MCF 10A (cell line): ENCODE measurements around the gene LANCL3. TPM values are rescaled to one million over a fixed set of nuclear protein-coding genes. Genes with fewer than 3 reads are reported as not detected.

Source experiments
- BruUV-seq: library from RNA; stranded (reverse); fragments of 400-500 nt; replicated peaks from 2 replicates; lab custom pipeline; 2021; lab: Mats Ljungman, UMichigan
- CTCF ChIA-PET: fragments of 300-600 bp; sonication (Branson Sonifier 250); formaldehyde crosslinking; extraction: SDS; loops from one replicate; lab custom pipeline; 2021; ENCODE audit warnings: antibody characterized with exemption, inconsistent platforms; lab: Yijun Ruan, JAX
- POLR2A ChIA-PET: fragments of 300-600, 350-650 bp; sonication (Branson Sonifier 250); formaldehyde crosslinking; extraction: SDS; loops from one replicate; lab custom pipeline; 2020; ENCODE audit warnings: antibody characterized with exemption, inconsistent platforms; lab: Yijun Ruan, JAX
- DNase-seq: peaks from one replicate; pipeline ENCODE4 v3.0.0-alpha.2; 2018; ENCODE audit not compliant: unreplicated experiment
- H3K27ac Mint-ChIP-seq: one replicate; pipeline ENCODE4 v1.8.0; 2022; ENCODE audit warnings: mild to moderate bottlenecking, low read depth, mixed read lengths; ENCODE audit not compliant: unreplicated experiment
- H3K27me3 Mint-ChIP-seq: one replicate; pipeline ENCODE4 v1.8.0; 2022; ENCODE audit warnings: mixed read lengths; ENCODE audit not compliant: insufficient read depth, unreplicated experiment
- H3K36me3 Mint-ChIP-seq: one replicate; pipeline ENCODE4 v1.8.0; 2022; ENCODE audit warnings: mild to moderate bottlenecking, moderate library complexity, mixed read lengths; ENCODE audit not compliant: insufficient read depth, unreplicated experiment
- H3K4me1 Mint-ChIP-seq: one replicate; pipeline ENCODE4 v1.8.0; 2022; ENCODE audit warnings: mixed read lengths; ENCODE audit not compliant: insufficient read depth, unreplicated experiment
- H3K4me3 Mint-ChIP-seq: one replicate; pipeline ENCODE4 v1.8.0; 2022; ENCODE audit warnings: mild to moderate bottlenecking, moderate library complexity, mixed read lengths; ENCODE audit not compliant: unreplicated experiment
- H3K9me3 Mint-ChIP-seq: one replicate; pipeline ENCODE4 v1.8.0; 2022; ENCODE audit warnings: mixed read lengths; ENCODE audit not compliant: unreplicated experiment
- CTCF ChIP-seq: fragments of 200-600 bp; IDR thresholded peaks from one replicate; pipeline ENCODE4 v1.8.0; 2022; ENCODE audit warnings: antibody characterized with exemption, mild to moderate bottlenecking; ENCODE audit not compliant: unreplicated experiment
- intact Hi-C: fragments of 100-400 bp; cut with micrococcal nuclease; formaldehyde crosslinking; loops from 2 replicates; pipeline ENCODE4 v1.14.1; 2022
- total RNA-seq: library from RNA; stranded (reverse); gene quantifications from 2 replicates; pipeline ENCODE4 v1.2.3, GENCODE V29; 2022

Gene LANCL3
- total RNA-seq, 1 experiment from 2014 or later, result 0.54 TPM

GRCh38 chrX:37652589-37653231, 81.2 kb downstream of the LANCL3 start:
- ChIA-PET CTCF (interaction anchor here (0.6 kb wide), 1 partner anchor 11 kb away, joined by 3 read pairs; no protein-coding TSS in a partner anchor), POLR2A (interaction anchor here (1.2 kb wide), 1 partner anchor 14 kb away, joined by 5 read pairs; no protein-coding TSS in a partner anchor)
- DNase-seq, result no peak
- H3K9me3 Mint-ChIP-seq, result no peaks in the 10 kb centered on the region
- intact Hi-C loops, result no loop called here
- no peak for TF ChIP-seq CTCF
- H3K4me3 Mint-ChIP-seq, result no peak overlapping the region
- no TSS peak for BruUV-seq
- H3K27ac Mint-ChIP-seq, result no peak overlapping the region
- H3K27me3 Mint-ChIP-seq, result peaks cover 37% of the 10 kb centered on the region
- no peaks in the 10 kb centered on the region for H3K4me1 Mint-ChIP-seq
- H3K36me3 Mint-ChIP-seq, result no peaks in the 10 kb centered on the region

GRCh38 chrX:37653397-37654085, 82.1 kb downstream of the LANCL3 start:
- no peak overlapping the region for H3K4me3 Mint-ChIP-seq
- H3K36me3 Mint-ChIP-seq, result no peaks in the 10 kb centered on the region
- CTCF ChIA-PET, result interaction anchor here (0.7 kb wide), 2 partner anchors 29 to 275 kb away, joined by 3 read pairs; no protein-coding TSS in a partner anchor
- peaks cover 37% of the 10 kb centered on the region for H3K27me3 Mint-ChIP-seq
- no peaks in the 10 kb centered on the region for H3K9me3 Mint-ChIP-seq
- no TSS peak for BruUV-seq
- H3K4me1 Mint-ChIP-seq, result no peaks in the 10 kb centered on the region
- TF ChIP-seq CTCF, result no peak
- DNase-seq, result no peak
- H3K27ac Mint-ChIP-seq, result no peak overlapping the region
- intact Hi-C loops, result no loop called here
- POLR2A ChIA-PET, result no interaction called here

GRCh38 chrX:37658343-37659030, 87.0 kb downstream of the LANCL3 start:
- CTCF ChIA-PET, result interaction anchor here (0.6 kb wide), 1 partner anchor 62 kb away, joined by 3 read pairs; no protein-coding TSS in a partner anchor
- no peaks in the 10 kb centered on the region for H3K36me3 Mint-ChIP-seq
- no peak for TF ChIP-seq CTCF
- H3K4me1 Mint-ChIP-seq, result no peaks in the 10 kb centered on the region
- H3K27ac Mint-ChIP-seq, result no peak overlapping the region
- H3K27me3 Mint-ChIP-seq, result peaks cover 38% of the 10 kb centered on the region
- H3K9me3 Mint-ChIP-seq, result no peaks in the 10 kb centered on the region
- POLR2A ChIA-PET, result no interaction called here
- BruUV-seq, result no TSS peak
- H3K4me3 Mint-ChIP-seq, result no peak overlapping the region
- intact Hi-C loops, result no loop called here
- no peak for DNase-seq

- intact Hi-C loops, result no loop called here
- Mint-ChIP-seq H3K4me1 (no peaks in the 10 kb centered on the region), H3K27ac (no peak overlapping the region), H3K36me3 (no peaks in the 10 kb centered on the region), H3K27me3 (peaks cover 36% of the 10 kb centered on the region), H3K9me3 (no peaks in the 10 kb centered on the region), H3K4me3 (no peak overlapping the region)
- DNase-seq, result no peak
- BruUV-seq, result no TSS peak
- ChIA-PET POLR2A (no interaction called here), CTCF (no interaction called here)
- TF ChIP-seq CTCF, result no peak
These were observed 87.6 kb downstream of the LANCL3 start for GRCh38 chrX:37659047-37659446.
